Stimulated activated CD8-positive, alpha-beta memory T cell treated with anti-CD3 and anti-CD28 coated beads, Interleukin-7, amount 100 ng/mL, for 4 hours (primary cell): ENCODE results near the gene RHOA.

Source experiments
- DNase-seq, 2 donors: peaks; one replicate each; pipeline ENCODE4 v3.0.0-alpha.2; 2020; ENCODE audit warnings: low read depth in 2 of 2

Gene RHOA

GRCh38 chr3:49327485-49327884, 84.3 kb downstream of the RHOA start:
- no peak for DNase-seq

GRCh38 chr3:49324768-49325167, 87.0 kb downstream of the RHOA start:
- no peak for DNase-seq

GRCh38 chr3:49316696-49317457, 94.9 kb downstream of the RHOA start:
- DNase-seq, result no peak

GRCh38 chr3:49313896-49314688, 97.7 kb downstream of the RHOA start:
- no peak for DNase-seq

- DNase-seq, result no peak
These were observed 100.5 kb downstream of the RHOA start for GRCh38 chr3:49311283-49311682.

GRCh38 chr3:49310677-49311076, 101.1 kb downstream of the RHOA start:
- no peak for DNase-seq
